Tibial nerve (tissue), 4 donors: ENCODE measurements around the gene AURKAIP1.

Experiments used
- EP300 ChIP-seq, 2 donors: sonication (generic); formaldehyde crosslinking; IDR thresholded peaks; one replicate each; pipeline ENCODE4 v1.6.1; 2017; ENCODE audit warnings: antibody characterized with exemption in 2 of 2, mild to moderate bottlenecking in 1 of 2
- POLR2A ChIP-seq, 2 donors: fragments of 450-650 bp; IDR thresholded peaks; one replicate each; pipeline ENCODE4 v1.6.1; 2017; ENCODE audit warnings: antibody characterized with exemption in 2 of 2, mild to moderate bottlenecking in 2 of 2, moderate library complexity in 2 of 2
- TF ChIP-seq, protein P1 (sequence below), 5 experiments: fragments of 200-600 bp in 3 of 5; fragments of 450-650 bp in 2 of 5; sonication (generic) in 3 of 5; IDR thresholded peaks; one replicate each; pipeline ENCODE4 v1.5.1; 2016 to 2019; ENCODE audit warnings: antibody characterized with exemption in 5 of 5, mild to moderate bottlenecking in 3 of 5, moderate library complexity in 2 of 5

- TF ChIP-seq, protein P1, sequence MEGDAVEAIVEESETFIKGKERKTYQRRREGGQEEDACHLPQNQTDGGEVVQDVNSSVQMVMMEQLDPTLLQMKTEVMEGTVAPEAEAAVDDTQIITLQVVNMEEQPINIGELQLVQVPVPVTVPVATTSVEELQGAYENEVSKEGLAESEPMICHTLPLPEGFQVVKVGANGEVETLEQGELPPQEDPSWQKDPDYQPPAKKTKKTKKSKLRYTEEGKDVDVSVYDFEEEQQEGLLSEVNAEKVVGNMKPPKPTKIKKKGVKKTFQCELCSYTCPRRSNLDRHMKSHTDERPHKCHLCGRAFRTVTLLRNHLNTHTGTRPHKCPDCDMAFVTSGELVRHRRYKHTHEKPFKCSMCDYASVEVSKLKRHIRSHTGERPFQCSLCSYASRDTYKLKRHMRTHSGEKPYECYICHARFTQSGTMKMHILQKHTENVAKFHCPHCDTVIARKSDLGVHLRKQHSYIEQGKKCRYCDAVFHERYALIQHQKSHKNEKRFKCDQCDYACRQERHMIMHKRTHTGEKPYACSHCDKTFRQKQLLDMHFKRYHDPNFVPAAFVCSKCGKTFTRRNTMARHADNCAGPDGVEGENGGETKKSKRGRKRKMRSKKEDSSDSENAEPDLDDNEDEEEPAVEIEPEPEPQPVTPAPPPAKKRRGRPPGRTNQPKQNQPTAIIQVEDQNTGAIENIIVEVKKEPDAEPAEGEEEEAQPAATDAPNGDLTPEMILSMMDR (IDR thresholded peaks at IDR 0.05) = no peak
- TF ChIP-seq EP300 (IDR thresholded peaks at IDR 0.05) = no peak
- TF ChIP-seq POLR2A (IDR thresholded peaks at IDR 0.05) = no peak
Observed at GRCh38 chr1:1398677-1399186, 23.7 kb upstream of the AURKAIP1 start.
